ENCODE data around the gene UBR1. TPM values are rescaled to one million over a fixed set of nuclear protein-coding genes. Genes with fewer than 3 reads are reported as not detected.

Gene UBR1
- 20.2 and 23.6 TPM in 2 replicates for total RNA-seq (2014; rRNA removed; shearing (Covaris generic))

DNA sequence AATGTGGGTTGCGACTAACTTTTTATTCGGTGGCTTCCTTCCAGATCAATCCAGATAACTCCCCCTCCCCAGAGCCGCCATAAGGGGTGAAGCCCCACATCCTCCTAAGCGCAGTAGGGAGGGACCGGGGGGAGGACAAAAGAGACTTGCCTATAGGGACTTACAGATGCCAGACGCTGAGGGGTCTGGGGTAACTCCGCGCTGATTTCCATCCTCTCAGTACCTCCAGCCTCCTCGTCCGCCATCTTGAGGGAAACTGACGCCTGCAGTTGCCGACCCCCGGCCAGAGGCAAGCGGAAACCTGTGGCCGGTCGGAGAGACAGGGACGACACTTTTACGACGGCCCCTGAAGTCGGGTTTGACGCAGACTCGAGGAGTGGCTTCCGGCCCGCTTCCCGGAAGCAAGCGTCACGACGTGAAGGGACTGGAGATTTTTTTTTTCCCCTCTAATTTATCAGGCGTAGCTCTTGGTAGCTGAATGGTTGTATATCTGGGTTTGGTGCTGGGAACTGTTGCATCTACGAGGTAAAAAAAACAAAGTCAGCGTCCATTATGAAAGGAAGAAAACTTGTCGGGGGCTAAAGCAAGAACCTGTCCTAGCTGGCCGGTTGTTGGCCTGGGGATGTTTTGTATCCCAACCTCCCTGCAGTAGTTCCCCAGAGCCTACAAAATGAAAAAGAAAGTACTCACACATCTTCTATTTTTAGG lies at the start of gene UBR1:
TSS of gene UBR1 (minus strand) at position 261 of the 708 bp plus-strand sequence. CDS start at position 245, 16 bp downstream.
- peak; percentile 91 for DNase-seq (ENCODE audit: low spot score)

DNA sequence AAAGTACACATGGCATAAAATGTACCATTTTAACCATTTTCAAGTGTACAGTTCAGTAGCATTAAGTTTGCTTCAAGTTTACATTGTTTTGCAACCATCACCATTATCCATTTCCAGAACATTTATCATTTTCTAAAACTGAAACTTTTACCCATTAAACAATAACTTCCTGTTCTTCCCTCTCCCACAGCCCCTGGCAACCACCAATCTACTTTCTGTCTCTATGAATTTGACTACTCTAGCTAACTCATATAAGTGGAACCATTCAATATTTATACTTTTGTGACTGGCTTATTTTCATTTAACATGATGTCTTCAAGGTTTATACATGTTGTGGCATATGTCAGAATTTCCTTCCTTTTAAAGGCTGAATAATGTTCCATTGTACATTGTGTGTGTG lies 47.4 kb upstream of the UBR1 start:
- DNase-seq (ENCODE audit: low spot score) = no peak

DNA sequence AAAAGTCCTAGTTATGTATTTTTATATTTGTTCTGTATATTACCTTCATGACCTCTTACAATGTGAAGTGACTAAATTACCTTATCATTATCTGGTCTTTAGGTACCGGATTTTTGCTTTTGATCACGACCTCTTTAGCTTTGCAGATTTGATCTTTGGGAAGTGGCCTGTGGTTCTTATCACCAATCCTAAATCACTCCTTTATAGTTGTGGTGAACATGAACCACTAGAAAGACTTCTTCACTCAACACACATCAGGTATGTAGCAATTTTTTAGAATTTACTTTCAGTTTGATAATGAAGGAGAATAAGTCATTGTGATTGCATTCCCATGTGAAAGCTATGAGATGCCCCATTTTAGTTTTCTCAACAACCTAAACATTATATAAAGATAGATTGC lies 45.9 kb upstream of the UBR1 start:
- no peak for DNase-seq (ENCODE audit: low spot score)

DNA sequence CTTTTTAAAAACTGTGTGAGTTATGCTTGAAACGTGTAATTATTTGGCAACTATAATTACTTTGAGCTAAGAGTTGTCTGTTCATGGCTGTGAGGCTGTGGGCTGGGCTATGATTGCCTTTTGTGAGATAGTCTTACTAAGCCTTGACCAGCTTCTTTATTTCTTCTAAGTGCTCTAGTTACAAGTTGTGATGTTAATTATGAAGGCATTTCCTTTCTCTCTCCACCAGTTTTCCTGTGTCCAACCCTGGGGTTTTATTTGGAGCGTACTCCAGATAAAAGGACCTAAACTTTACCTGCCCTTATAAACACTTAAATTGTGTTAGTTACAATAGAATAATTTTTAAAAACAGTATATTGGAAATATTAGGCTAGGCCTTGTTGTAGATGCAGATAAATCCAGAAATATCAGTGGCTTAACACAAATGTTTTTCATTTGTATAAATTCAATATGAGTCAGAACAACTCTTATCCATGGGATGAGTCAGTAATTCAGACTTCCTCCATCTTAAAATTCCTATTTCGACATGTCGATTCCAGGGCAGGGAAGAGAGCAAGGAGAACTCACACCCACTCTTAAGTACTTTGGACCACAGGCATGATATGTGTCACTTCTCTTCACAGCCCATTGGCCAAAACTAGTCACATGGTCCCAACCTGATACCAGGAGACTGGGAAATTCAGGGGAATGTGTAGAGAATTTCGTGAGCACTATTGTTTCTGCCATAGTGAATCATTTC lies 44.5 kb upstream of the UBR1 start:
- DNase-seq (ENCODE audit: low spot score) = peak; percentile 31

DNA sequence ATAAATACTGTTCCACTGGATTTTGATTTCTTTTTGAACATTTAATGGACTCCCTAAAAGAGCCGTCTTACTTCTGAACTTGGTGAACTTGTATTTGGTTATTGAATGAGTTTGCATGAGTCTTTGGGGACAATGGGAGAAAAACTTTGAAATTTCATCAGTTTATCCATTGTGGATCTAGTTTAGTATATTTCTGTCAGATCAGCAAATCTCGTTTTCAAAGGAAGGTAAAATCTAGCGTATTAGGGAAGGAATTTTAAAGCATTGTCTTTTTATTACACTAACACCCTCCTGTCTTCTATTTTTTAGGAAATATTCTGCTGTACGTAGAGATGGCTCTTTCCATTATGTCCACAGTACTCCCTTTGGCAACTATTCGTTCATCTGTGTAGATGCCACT lies 40.3 kb upstream of the UBR1 start:
- no peak for DNase-seq (ENCODE audit: low spot score)

DNA sequence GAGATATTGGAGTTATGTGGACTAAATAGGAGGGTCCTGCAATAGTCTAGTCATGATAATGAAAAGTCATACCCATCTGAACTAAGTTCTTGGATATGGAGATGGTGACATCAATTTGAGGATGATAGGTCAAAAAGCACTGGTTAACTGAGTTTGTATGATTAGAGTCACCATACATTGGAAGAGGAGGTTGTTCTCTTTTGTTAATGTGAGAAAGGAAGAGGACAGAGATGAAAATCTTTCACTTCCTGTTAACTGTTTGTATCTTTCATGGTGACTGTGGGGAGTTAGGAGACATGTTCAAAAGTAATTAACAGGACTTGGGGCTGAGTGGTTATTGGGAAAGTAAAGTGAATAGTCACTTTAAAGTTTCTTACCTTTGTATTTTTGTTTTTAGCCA lies 38.7 kb upstream of the UBR1 start:
- DNase-seq (ENCODE audit: low spot score) = no peak

DNA sequence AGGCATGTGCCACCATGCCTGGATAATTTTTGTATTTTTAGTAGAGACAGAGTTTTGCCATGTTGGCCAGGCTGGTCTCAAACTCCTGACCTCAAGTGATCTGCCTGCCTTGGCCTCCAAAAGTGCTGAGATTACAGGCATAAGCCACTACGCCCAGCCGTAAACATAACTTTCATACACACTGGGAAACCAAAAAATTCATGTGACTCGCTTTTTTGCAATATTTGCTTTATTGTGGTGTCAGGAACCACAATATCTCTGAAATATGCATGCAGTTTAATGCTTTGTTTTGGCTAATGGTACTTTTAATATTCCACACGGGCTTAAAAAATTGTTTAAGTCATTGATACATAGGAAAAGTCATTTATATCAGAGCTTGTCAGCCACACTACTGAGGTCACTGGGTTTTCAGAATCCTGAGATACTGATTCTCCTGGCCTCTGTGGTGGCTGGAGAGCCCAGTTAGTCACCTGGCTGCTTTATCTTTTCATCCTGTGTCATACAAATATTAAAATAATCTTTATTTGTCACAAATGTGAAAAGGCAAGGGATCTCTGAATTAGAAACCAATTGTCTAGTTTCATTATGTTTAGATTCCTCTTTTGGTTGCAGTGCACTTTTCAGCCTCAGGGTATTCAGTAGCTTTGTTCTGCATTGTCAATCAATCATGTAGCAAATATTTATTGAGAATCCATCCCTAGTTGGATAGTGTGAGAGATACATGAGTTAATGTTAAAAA lies 37.5 kb upstream of the UBR1 start:
- no peak for DNase-seq (ENCODE audit: low spot score)

DNA sequence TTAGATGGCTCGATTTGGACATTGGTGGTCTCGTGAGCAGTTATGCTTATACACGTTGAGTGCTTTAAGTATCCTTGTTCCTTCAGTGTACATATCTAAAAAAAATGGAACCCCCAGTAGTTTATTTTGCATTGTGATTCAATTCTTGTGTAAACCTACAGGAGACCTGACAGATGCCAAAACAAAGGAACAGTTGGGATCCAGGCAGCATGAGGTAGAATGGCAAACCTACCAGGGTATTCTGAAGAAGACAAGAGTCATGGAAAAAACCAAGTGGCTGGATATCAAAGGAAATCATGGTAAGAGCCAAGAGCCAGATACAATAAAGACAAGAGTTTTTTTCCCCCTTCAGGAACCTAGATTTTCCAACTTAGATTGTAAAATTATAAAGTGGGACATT lies 29.5 kb upstream of the UBR1 start:
- no peak for DNase-seq (ENCODE audit: low spot score)

DNA sequence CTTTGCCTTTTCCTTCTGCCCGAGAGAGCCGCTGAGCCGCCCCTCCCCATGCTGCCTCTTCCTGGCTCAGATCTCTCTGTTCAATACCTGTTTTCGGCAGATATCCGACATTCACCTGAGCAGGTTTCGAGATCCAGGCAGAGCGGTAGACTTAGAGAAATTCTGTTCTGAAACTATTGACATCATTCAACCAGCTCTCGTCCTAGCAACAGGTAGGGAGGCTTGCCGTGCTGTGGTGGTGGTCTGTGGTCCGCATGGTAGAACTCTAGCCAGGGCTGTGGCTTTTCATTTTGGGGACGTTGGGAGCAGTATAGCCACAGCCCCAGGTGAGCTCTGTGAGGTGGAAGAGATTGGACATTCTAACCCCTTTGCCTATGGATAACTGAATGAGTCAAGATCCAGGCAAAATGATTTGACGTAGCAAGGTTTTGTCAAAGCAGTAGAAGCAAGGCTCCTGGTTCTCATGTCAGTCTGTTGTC lies 28.4 kb upstream of the UBR1 start:
- DNase-seq (ENCODE audit: low spot score) = peak; percentile 61

DNA sequence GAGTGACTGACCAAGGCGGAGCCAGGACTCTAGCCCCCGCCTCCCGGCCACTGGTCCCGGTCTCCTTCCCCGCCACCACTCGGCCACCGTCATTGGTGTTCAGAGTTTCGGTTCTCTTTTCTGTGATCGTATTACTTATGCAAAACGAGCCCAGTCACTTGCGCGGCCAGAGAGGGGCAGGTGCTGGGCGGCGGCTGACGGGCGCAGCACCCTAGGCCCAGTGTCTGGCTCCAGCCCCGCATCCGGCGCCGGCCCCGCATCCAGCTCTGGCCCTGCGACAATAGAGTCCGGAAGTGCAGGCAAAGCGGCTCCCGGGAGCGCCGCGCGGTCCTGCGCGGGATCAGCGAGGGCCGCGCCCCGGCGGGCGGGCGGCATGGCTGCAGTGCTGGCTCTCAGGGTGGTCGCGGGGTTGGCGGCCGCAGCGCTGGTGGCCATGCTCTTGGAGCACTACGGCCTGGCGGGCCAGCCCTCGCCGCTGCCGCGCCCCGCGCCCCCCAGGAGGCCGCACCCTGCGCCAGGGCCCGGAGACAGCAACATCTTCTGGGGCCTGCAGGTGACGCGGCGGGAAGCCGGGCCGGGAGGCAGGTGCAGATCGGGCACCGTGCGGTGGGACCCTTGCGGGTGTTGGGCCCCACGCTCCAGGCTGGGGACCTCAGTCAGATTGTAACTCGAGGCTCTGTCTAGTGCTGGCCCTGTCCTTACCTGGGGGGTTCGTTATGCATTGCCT lies 27.8 kb upstream of the UBR1 start, which contains the start of gene TMEM62:
TSS of gene TMEM62 (plus strand) at position 157 of the 727 bp plus-strand sequence. CDS start at position 374, 217 bp downstream.
- DNase-seq (ENCODE audit: low spot score) = peak; percentile 97

DNA sequence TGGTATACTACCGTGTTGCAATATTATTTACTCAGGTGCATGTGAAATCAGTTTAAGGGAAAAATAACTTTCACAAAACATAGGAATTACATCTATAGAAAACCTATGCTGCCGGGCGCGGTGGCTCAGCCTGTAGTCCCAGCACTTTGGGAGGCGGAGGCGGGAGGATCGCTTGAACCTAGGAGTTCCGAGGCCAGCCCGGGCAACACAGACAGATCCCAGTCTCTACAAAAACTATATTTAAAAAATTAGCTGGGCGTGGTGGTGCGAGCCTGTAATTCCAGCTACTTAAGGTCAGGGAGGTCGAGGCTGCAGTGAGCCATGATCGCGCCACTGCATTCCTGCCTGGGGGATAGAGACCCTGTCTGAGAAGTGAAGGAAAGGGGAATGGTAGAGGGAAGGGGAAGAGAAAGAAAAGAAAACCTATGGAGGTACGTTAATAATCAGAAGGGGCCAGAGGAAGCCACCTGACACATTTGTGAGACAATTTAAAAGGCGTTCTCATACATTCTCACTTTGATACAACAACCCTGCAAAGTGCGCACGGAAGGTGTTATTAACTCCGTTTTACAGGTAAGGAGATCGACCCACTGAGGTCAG lies 27.1 kb upstream of the UBR1 start:
- DNase-seq (ENCODE audit: low spot score) = no peak

DNA sequence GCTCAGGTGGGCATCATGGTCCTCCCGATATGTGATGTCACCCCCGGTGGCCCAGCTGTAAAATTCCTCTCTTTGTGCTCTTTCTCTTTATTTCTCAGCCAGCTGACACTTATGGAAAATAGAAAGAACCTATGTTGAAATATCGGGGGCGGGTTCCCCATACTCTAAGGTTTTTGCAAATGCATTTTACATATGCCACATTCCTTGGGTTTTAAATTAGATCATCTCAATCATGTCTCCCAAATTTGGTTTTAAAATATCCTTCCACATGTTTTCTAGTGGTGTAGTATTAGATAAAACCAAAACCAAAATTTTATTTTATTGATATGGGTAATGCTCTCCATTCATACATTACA lies 23.1 kb upstream of the UBR1 start:
- no peak for DNase-seq (ENCODE audit: low spot score)

DNA sequence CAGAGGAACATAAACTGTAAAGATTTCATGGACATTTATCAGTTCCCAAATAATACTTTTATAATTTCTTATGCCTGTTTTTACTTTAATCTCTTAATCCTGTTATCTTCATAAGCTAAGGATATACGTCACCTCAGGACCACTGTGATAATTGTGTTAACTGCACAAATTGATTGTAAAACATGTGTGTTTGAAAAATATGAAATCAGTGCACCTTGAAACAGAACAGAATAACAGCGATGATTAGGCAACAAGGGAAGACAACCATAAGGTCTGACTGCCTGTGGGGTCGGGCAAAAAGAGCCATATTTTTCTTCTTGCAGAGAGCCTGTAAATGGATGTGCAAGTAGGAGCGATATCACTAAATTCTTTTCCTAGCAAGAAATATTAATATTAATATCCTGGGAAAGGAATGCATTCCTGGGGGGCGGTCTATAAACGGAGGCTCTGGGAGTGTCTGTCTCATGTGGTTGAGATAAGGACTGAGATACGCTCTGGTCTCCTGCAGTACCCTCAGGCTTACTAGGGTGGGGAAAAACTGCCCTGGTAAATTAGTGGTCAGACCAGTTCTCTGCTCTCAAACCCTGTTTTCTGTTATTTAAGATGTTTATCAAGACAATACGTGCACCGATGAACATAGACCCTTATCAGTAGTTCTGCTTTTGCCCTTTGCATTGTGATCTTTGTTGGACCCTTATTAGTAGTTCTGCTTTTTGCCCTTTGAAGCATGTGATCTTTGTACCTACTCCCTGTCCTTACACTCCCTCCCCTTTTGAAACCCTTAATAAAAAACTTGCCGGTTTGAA lies 22.5 kb upstream of the UBR1 start:
- DNase-seq (ENCODE audit: low spot score) = peak; percentile 48

DNA sequence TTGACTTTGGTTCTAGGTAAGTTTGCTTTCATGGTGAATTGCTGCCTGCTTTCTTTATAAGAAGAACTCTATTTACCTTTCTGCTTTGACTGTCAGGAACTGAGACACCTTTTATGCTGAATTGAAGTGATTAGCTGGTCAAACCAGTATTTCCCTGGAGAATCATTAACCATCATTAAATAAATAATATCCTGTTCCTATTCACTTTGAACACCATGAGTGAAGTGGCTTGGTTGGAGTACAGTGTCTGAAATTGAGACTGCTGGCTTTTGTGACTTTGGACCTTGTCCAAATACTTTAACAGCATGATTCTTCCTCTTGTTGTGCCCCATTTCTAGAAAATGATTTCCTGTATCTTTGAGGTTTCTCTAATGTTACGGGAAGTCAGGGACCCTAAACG lies 21.9 kb upstream of the UBR1 start:
- peak; percentile 99 for DNase-seq (ENCODE audit: low spot score)

DNA sequence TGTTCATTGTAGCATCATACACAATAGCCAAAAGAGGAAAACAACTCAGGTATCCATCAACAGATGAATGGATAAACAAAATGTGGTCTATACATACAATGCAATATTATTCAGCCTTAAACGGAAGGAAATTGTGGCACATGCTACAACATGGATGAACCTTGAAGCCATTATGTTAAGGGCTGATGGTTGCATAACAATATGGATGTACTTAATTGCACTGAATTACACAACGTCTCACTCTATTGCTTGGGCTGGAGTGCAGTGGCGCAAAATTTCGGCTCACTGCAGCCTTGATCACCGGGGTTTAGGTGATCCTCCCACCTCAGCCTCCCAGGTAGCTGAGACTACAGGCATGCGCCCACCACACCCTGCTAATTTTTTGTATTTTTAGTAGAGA lies 20.5 kb upstream of the UBR1 start:
- DNase-seq (ENCODE audit: low spot score) = no peak

DNA sequence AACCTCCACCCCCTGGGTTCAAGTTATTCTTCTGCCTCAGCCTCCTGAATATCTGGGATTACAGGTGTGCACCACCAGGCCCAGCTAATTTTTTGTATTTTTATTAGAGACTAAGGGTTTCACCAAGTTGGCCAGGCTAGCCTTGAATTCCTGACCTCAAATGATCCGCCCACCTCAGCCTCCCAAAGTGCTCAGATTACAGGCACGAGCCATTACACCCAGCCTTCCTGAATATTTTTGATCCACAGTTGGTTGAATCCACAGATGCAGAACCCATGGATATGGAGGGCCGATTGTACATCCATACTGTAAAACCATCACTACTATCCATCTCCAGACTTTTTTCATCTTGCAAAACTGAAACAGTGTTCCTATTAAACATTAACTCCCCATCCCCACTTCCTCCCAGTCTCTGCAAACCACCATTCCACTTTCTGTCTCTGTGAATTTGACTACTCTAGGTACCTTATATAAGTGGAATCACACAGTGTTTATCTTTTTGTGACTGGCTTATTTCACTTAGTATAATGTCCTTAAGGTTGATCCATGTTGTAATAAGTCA lies 19.3 kb upstream of the UBR1 start:
- peak; percentile 60 for DNase-seq (ENCODE audit: low spot score)

DNA sequence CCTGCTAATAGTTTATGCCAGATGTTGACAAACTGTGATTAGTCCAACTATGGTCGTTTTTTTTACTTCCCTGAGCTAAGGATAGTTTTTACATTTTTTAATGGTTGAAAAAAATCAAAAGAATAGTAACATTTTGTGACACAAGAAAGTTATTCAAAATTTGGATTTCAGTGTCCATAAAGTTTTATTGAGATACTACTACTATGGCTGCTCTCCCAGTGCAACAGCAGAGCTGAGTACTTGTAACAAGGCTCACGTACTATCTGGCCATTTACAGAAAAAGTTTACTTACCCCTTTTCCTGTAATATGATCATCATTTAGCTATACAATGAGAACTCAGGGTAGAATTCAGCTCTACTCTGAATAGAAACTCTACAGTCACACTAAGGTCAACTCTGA lies 16.0 kb upstream of the UBR1 start:
- no peak for DNase-seq (ENCODE audit: low spot score)

DNA sequence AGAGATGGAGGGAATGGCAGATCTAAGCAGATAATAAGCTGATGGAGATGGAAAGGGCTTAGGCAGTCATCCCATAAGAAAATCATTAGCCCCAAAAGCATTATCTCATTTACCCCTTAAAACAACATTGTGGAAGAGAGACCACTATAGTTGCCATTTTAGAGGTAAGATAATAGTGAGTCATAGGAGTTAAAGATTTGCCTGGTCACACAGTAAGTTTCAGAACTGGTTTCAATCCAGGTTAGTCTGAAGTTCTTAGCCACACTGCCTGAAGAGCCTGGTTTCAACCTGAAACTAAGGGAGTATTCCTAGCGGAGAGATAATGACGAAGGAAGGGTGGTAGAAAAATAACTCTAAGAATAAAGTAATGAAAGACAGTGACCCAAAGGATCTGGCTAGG lies 13.0 kb upstream of the UBR1 start:
- DNase-seq (ENCODE audit: low spot score) = no peak

DNA sequence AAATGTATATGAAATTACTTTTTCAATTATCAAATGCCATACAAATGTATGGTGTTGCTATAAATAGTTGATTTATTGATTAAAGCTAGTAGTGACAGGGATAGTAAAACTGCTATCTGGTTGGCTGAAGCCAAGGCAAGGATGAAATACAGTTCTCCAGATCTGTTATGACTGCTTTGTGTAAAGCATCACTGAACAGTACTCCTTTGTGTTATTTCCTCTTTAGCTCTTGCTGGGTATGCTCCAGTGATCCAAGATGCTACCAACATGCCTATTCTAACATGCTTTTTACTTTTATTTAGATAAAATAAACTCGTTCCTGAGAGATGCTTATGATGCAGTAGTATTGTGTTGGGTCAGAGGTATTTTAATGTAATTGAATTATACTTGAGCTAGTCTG lies 12.4 kb upstream of the UBR1 start:
- DNase-seq (ENCODE audit: low spot score) = no peak

DNA sequence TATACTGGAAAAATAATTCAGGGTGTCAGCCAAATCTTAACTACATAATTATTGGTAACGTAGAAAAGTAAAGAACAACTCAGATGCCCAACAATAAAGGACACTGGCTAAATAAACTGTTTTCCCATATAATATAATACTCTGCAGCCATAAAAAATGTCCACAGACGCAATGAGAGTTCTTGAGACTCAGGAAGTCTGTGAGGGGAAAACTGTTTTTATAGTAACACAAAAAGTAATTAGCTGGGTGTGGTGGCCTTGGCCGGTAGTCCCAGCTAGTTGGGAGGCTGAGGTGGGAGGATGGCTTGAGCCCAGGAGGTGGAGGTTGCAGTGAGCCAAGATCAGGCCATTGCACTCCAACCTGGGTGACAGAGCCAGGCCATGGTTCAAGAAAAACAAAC lies 5.5 kb upstream of the UBR1 start:
- DNase-seq (ENCODE audit: low spot score) = no peak

All from HT-29 (cell line).